Measurements from ENCODE around the gene CSAD. TPM values are rescaled to one million over a fixed set of nuclear protein-coding genes. Genes with fewer than 3 reads are reported as not detected.

Gene CSAD
- total and polyA plus RNA-seq, 2 donors (not counting 1 experiment from before 2014, with no cell fraction given), result 57.0 to 64.6 TPM

DNA sequence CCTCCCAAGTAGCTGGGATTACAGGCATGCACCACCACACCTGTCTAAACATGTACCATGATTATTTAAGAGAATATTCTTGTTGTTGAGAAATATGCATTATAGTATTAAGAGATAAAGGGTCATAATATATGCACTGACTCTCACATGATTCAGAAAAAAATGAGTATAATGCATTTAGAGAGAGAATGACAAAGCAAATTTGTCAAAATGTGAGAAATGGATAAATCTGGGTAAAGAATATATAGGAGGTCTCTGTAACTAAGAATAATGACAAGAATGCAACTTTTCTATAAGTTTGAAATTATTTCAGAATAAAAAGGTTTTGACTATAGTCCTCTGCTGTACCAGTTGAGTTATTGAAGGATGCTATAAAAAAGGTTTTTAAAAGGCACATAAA lies 28.3 kb downstream of the CSAD start:
- intact Hi-C loops (cut with micrococcal nuclease), result no loop called here
- CTCF ChIA-PET, result interaction anchor here (1.4 to 1.6 kb wide), 2 partner anchors 7 to 60 kb away, joined by 3 to 4 read pairs; no protein-coding TSS in a partner anchor
- Mint-ChIP-seq H3K4me3 (no peak overlapping the region), H3K4me1 (no peaks in the 10 kb centered on the region), H3K27me3 (peaks cover 3% of the 10 kb centered on the region), H3K27ac (no peak overlapping the region), H3K9me3 (ENCODE audit: insufficient read depth) (no peaks in the 10 kb centered on the region)
- no peaks in the 10 kb centered on the region for H3K9me3 ChIP-seq (ENCODE audit: control extremely low read depth in 1 of 3, control insufficient read depth in 2 of 3, insufficient read depth in 1 of 3, low read length in 2 of 3)
- POLR2A ChIA-PET, result no interaction called here
- no peak overlapping the region for H3K9ac ChIP-seq (ENCODE audit: low read length)
- no peaks in the 10 kb centered on the region for H3K4me1 ChIP-seq (ENCODE audit: control insufficient read depth in 2 of 2, insufficient read depth in 2 of 2, low read length in 2 of 2)
- no peak overlapping the region for H3K4me3 ChIP-seq (ENCODE audit: control extremely low read depth in 1 of 5, extremely low read depth in 1 of 5, insufficient read depth in 1 of 5, low read depth in 2 of 5, low read length in 4 of 5)
- DNase-seq (no peak), ATAC-seq (ENCODE audit: low read depth) (no peak)
- H3K27me3 ChIP-seq (replicated peaks in 1 of 4; ENCODE audit: control extremely low read depth in 1 of 4, control insufficient read depth in 3 of 4, insufficient read depth in 4 of 4, low read length in 3 of 4), result no peaks in the 10 kb centered on the region
- H3K4me2 ChIP-seq (replicated peaks; ENCODE audit: low read depth, low read length, poor library complexity, severe bottlenecking), result no peak overlapping the region
- H3K27ac ChIP-seq (ENCODE audit: low read length in 2 of 2), result no peak overlapping the region
- H3K36me3 ChIP-seq (replicated peaks in 1 of 2; ENCODE audit: control extremely low read depth in 1 of 2, control insufficient read depth in 1 of 2, extremely low read depth in 1 of 2, insufficient read depth in 2 of 2, low read length in 1 of 2), result no peaks in the 10 kb centered on the region
- no peak overlapping the region for H2AFZ ChIP-seq (ENCODE audit: insufficient read depth, low read depth, low read length, poor library complexity, severe bottlenecking)
- H4K20me1 ChIP-seq (ENCODE audit: control insufficient read depth, insufficient read depth, low read length, poor library complexity, severe bottlenecking), result no peaks in the 10 kb centered on the region
- H3K79me2 ChIP-seq (ENCODE audit: control insufficient read depth, insufficient read depth, low read length), result no peaks in the 10 kb centered on the region
- TF ChIP-seq EZH2 (IDR thresholded peaks at IDR 0.05; ENCODE audit: borderline replicate concordance, insufficient read depth, low read depth, low read length, poor library complexity, severe bottlenecking) (no peak), CTCF (IDR thresholded peaks at IDR 0.05) (no peak)

DNA sequence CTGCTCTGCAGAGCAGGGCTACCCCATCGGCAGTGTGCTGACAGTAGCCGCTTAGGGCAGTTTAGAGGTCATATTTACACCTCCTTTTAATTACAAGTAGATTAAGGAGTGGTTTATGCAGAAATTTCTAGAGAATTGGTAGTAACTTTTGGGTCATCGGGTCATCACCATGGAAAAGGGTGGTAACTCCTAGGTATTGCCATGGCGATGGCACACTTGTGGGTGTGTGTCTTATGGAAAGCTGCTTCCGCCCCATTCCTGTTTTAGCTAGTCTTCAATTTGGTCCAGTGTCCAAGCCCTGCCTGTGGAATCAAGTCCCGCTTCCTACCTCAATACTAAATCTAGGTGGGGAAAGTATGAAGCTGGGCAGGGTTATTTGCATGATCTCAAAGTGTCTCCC lies 29.7 kb downstream of the CSAD start:
- 94% methylated on average over 2 of the region's 6 CpGs for WGBS (ENCODE audit: insufficient coverage)
- H3K9ac ChIP-seq (ENCODE audit: low read length), result no peak overlapping the region
- ChIA-PET POLR2A (no interaction called here), CTCF (interaction anchor here (0.7 to 1.6 kb wide), 2 partner anchors 9 to 15 kb away, joined by 3 to 4 read pairs; no protein-coding TSS in a partner anchor)
- intact Hi-C loops (cut with micrococcal nuclease), result no loop called here
- no peaks in the 10 kb centered on the region for H3K9me3 ChIP-seq (ENCODE audit: control extremely low read depth in 1 of 3, control insufficient read depth in 2 of 3, insufficient read depth in 1 of 3, low read length in 2 of 3)
- no peak overlapping the region for H2AFZ ChIP-seq (ENCODE audit: insufficient read depth, low read depth, low read length, poor library complexity, severe bottlenecking)
- no peaks in the 10 kb centered on the region for H3K79me2 ChIP-seq (ENCODE audit: control insufficient read depth, insufficient read depth, low read length)
- ATAC-seq (ENCODE audit: low read depth) (no peak), DNase-seq (no peak)
- H3K4me3 ChIP-seq (ENCODE audit: control extremely low read depth in 1 of 5, extremely low read depth in 1 of 5, insufficient read depth in 1 of 5, low read depth in 2 of 5, low read length in 4 of 5), result no peak overlapping the region
- Mint-ChIP-seq H3K27ac (no peak overlapping the region), H3K9me3 (ENCODE audit: insufficient read depth) (no peaks in the 10 kb centered on the region), H3K27me3 (peaks cover 3% of the 10 kb centered on the region), H3K4me1 (no peaks in the 10 kb centered on the region), H3K4me3 (no peak overlapping the region)
- no peak overlapping the region for H3K4me2 ChIP-seq (replicated peaks; ENCODE audit: low read depth, low read length, poor library complexity, severe bottlenecking)
- H3K27me3 ChIP-seq (replicated peaks in 1 of 4; ENCODE audit: control extremely low read depth in 1 of 4, control insufficient read depth in 3 of 4, insufficient read depth in 4 of 4, low read length in 3 of 4), result no peaks in the 10 kb centered on the region
- H3K4me1 ChIP-seq (ENCODE audit: control insufficient read depth in 2 of 2, insufficient read depth in 2 of 2, low read length in 2 of 2), result no peaks in the 10 kb centered on the region
- no peak overlapping the region for H3K27ac ChIP-seq (ENCODE audit: low read length in 2 of 2)
- no peaks in the 10 kb centered on the region for H3K36me3 ChIP-seq (replicated peaks in 1 of 2; ENCODE audit: control extremely low read depth in 1 of 2, control insufficient read depth in 1 of 2, extremely low read depth in 1 of 2, insufficient read depth in 2 of 2, low read length in 1 of 2)
- TF ChIP-seq EZH2 (IDR thresholded peaks at IDR 0.05; ENCODE audit: borderline replicate concordance, insufficient read depth, low read depth, low read length, poor library complexity, severe bottlenecking) (no peak), CTCF (IDR thresholded peaks at IDR 0.05) (no peak)
- H4K20me1 ChIP-seq (ENCODE audit: control insufficient read depth, insufficient read depth, low read length, poor library complexity, severe bottlenecking), result no peaks in the 10 kb centered on the region
